EH (cell line): Measurements from ENCODE around the gene IL12B.
"Not testable (repeated sequence)": the region's sequence is repeated elsewhere in the genome, so short reads cannot be mapped to it uniquely, and the experiment has no call there.

Experiments
- DNase-seq: peaks from one replicate; pipeline ENCODE4 v3.0.0-alpha.2; 2015; ENCODE audit warnings: low read depth

The IL12B gene

DNA sequence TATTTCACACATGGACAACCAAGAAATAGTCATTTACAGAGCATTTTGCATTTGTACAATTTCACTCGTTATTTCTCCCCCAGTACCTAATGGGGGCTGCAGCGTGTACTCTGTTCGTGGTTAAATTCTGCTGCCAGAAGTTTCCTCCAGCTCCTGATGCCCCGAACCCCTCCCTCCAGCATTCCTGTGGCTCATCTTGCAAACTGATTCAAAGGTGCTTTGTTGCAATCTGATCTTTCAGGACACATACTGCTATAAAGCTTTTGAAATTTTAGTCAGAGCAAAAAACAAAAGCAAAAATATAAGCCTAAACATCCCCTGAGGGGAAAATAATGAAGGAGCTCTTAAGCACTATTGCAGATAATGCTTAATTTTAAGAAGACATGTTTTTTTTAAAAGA lies 39.5 kb downstream of the IL12B start:
- DNase-seq, result peak; percentile 11

DNA sequence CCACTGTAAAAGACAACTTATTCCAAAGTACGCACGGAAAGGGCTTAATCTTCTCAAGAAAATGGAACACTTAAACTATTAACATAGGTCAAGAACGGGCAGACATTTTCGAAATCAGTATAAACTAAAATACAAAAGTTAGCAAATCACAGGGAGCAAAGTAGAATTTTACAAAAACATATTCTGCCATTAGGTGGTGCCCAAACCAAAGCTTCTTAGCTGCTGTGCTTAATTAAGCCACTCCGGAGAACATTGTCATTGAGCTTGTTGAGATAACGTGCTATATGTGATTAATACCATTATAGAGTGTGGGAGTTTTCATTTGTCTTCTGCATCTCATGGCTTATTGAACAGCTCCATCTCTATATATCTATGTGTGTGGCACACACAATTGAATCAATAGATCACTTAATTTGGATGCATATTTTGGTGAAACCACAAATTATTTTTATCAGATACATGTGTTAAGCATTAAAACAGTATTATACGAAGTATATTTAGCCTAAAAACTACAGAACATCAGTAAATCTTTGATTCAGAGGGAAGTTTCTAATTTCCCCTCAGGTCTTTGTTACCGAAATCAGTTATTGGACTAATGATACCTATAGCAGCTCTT lies 43.8 kb downstream of the IL12B start:
- peak; percentile 57 for DNase-seq

DNA sequence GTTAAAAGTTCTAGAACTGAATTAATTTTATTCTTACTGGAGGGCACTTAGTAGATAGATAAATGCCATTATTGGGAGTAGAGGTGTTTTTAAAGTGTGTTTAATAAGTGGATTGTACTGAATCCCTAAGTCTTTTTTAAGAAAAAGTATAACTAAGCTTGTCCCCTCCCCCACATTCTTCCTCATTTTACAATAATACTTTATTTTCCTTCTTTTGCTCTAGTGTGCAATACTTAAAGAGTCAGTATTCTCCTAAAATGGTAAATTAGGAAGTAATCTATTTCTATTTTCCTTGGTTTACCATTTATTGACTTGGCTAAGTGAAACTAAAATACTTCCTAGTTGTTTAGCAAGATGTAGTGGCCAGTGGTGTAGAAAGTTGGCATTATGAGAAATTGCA lies 55.6 kb downstream of the IL12B start:
- DNase-seq, result no peak

DNA sequence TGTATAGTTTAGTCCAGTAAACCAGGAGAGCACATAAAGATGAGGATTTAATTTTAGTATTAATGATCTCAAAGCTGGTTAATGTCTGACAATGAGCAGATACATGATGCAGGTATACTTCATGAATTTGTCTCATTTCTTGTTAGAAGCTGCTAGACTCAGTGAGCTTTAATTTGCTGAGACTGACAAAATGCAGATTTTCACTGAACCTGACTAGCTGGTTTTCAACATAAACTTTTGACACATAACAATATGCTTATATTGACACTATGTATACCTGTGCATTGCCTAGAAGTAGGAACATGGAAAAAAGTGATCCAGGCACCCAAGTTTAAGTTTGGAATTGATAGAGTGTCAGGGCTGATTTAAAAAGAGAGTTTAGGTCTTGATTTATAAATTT lies 56.4 kb downstream of the IL12B start:
- DNase-seq, result no peak

DNA sequence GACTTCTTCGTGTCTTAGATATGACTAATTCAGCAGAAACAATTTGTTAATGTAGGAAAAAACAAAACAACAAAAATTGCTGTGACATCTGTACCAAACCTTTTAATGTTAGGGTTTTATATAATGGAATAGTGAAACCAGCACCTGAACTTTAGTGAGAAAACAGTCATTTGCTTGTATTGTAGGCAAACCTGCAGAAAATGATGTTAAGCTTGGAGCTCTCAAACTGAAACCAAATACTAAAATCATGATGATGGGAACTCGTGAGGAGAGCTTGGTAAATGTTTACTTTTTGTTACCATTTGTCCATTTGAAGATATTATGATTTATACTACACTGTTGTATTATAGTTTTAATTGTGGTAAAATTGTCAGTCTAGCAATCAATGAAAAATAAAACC lies 60.6 kb downstream of the IL12B start:
- DNase-seq, result no peak

DNA sequence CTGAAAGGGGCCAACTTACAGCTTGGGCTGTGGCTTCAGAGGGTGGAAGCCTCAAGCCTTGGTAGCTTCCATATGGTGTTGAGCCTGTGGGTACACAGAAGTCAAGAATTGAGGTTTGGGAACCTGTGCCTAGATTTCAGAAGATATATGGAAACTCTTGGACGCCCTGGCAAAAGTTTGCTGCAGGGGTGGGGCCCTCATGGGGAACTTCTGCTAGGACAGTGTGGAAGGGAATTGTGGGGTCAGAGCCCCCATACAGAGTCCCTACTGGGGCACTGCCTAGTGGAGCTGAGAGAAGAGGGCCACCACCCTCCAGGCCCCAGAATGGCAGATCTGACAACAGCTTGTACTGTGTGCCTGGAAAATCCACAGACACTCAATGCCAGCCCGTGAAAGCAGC lies 63.5 kb downstream of the IL12B start:
- not testable (repeated sequence) for DNase-seq
